Measurements from ENCODE around the gene NF1. TPM values are rescaled to one million over a fixed set of nuclear protein-coding genes. Genes with fewer than 3 reads are reported as not detected.

Gene NF1
- total RNA-seq, 1 experiment from 2014 or later: 16.4 TPM

- Histone ChIP-seq H4K20me1 (ENCODE audit: low read length) (no peaks in the 10 kb centered on the region), H3K27ac (ENCODE audit: low read length) (no peak overlapping the region), H3K4me2 (ENCODE audit: low read length) (no peak overlapping the region), H3K9ac (ENCODE audit: low read length) (no peak overlapping the region), H3K79me2 (ENCODE audit: low read length) (no peaks in the 10 kb centered on the region), H3F3A (ENCODE audit: low read length, unreplicated experiment) (no peaks in the 10 kb centered on the region), H3K27me3 (ENCODE audit: low read length) (no peaks in the 10 kb centered on the region; the same call in 1 of the 2 replicates), H2AFZ (ENCODE audit: low read length) (no peak overlapping the region), H3K9me3 (ENCODE audit: low read length) (no peaks in the 10 kb centered on the region), H3K9me2 (replicated peaks; ENCODE audit: low read length) (no peaks in the 10 kb centered on the region), H3K36me3 (ENCODE audit: low read depth, low read length) (no peaks in the 10 kb centered on the region), H3K4me3 (ENCODE audit: low read length) (no peak overlapping the region), H3K4me1 (ENCODE audit: insufficient read depth, low read length) (no peaks in the 10 kb centered on the region)
- ATAC-seq: no peak
- ChIA-PET POLR2A (ENCODE audit: unreplicated experiment) (no interaction called here), CTCF (no interaction called here)
- no TSS peak for BruUV-seq (replicated peaks)
- no peak for DNase-seq
- TF ChIP-seq EZH2phosphoT487 (IDR thresholded peaks at IDR 0.05; ENCODE audit: borderline replicate concordance, low read length) (no peak), CTCF (conservative IDR thresholded peaks at IDR 0.05; ENCODE audit: low read depth, low read length) (no peak), EZH2 (IDR thresholded peaks at IDR 0.05; ENCODE audit: low read length, unreplicated experiment) (no peak)
- intact Hi-C loops (cut with micrococcal nuclease): loop anchor here (5.0 kb wide), 1 partner anchor 139 kb away; no protein-coding TSS in a partner anchor
Observed at GRCh38 chr17:31388351-31388750, 293.6 kb downstream of the NF1 start.

GRCh38 chr17:31388770-31389656 is 294.2 kb downstream of the NF1 start:
- peak; percentile 59 for TF ChIP-seq CTCF (conservative IDR thresholded peaks at IDR 0.05; ENCODE audit: low read depth, low read length)
- TF ChIP-seq EZH2phosphoT487 (IDR thresholded peaks at IDR 0.05; ENCODE audit: borderline replicate concordance, low read length): no peak
- TF ChIP-seq EZH2 (IDR thresholded peaks at IDR 0.05; ENCODE audit: low read length, unreplicated experiment): no peak
- intact Hi-C loops (cut with micrococcal nuclease): loop anchor here (5.0 kb wide), 1 partner anchor 138 kb away; no protein-coding TSS in a partner anchor
- H3K9ac ChIP-seq (ENCODE audit: low read length): no peak overlapping the region
- no peak overlapping the region for H2AFZ ChIP-seq (ENCODE audit: low read length)
- no peaks in the 10 kb centered on the region for H4K20me1 ChIP-seq (ENCODE audit: low read length)
- ChIA-PET CTCF (interaction anchor here (0.5 kb wide), 2 partner anchors 16 to 449 kb away, joined by 5 to 9 read pairs; no protein-coding TSS in a partner anchor), POLR2A (ENCODE audit: unreplicated experiment) (no interaction called here)
- no peak overlapping the region for H3K27ac ChIP-seq (ENCODE audit: low read length)
- no peaks in the 10 kb centered on the region for H3F3A ChIP-seq (ENCODE audit: low read length, unreplicated experiment)
- H3K79me2 ChIP-seq (ENCODE audit: low read length): no peaks in the 10 kb centered on the region
- H3K27me3 ChIP-seq (ENCODE audit: low read length): no peaks in the 10 kb centered on the region; the same call in 1 of the 2 replicates
- no peak overlapping the region for H3K4me3 ChIP-seq (ENCODE audit: low read length)
- ATAC-seq: 0 out of 2 replicates have a peak, but pooled peaks have one; percentile 19
- no peak overlapping the region for H3K4me2 ChIP-seq (ENCODE audit: low read length)
- no peaks in the 10 kb centered on the region for H3K9me2 ChIP-seq (replicated peaks; ENCODE audit: low read length)
- H3K4me1 ChIP-seq (ENCODE audit: insufficient read depth, low read length): no peaks in the 10 kb centered on the region
- no peaks in the 10 kb centered on the region for H3K9me3 ChIP-seq (ENCODE audit: low read length)
- peak; percentile 10 for DNase-seq
- H3K36me3 ChIP-seq (ENCODE audit: low read depth, low read length): no peaks in the 10 kb centered on the region
- no TSS peak for BruUV-seq (replicated peaks)

All from PC-3 (cell line).